T-helper 1 cell treated with Interleukin-12 subunit alpha and Interleukin-12 subunit beta and Interleukin-4 antibody, amounts not matched to agents 30 μg/mL and 1 μg/mL, for 36 hours (primary cell): ENCODE data around the gene FLCN.
"Not testable (repeated sequence)": the region's sequence is repeated elsewhere in the genome, so short reads cannot be mapped to it uniquely, and the experiment has no call there.

Experiments
- H3K27ac Mint-ChIP-seq: one replicate; pipeline ENCODE4 v1.8.0; 2021; ENCODE audit warnings: mild to moderate bottlenecking, mixed read lengths
- H3K27me3 Mint-ChIP-seq: one replicate; pipeline ENCODE4 v1.8.0; 2021; ENCODE audit warnings: low read depth, mixed read lengths
- H3K36me3 Mint-ChIP-seq: one replicate; pipeline ENCODE4 v1.8.0; 2021; ENCODE audit warnings: low read depth, mixed read lengths
- H3K4me1 Mint-ChIP-seq: one replicate; pipeline ENCODE4 v1.8.0; 2021; ENCODE audit warnings: low read depth, mixed read lengths
- H3K4me3 Mint-ChIP-seq: one replicate; pipeline ENCODE4 v1.8.0; 2021; ENCODE audit warnings: mild to moderate bottlenecking, moderate library complexity, mixed read lengths
- H3K9me3 Mint-ChIP-seq: one replicate; pipeline ENCODE4 v1.8.0; 2021; ENCODE audit warnings: mixed read lengths

FLCN gene, protein sequence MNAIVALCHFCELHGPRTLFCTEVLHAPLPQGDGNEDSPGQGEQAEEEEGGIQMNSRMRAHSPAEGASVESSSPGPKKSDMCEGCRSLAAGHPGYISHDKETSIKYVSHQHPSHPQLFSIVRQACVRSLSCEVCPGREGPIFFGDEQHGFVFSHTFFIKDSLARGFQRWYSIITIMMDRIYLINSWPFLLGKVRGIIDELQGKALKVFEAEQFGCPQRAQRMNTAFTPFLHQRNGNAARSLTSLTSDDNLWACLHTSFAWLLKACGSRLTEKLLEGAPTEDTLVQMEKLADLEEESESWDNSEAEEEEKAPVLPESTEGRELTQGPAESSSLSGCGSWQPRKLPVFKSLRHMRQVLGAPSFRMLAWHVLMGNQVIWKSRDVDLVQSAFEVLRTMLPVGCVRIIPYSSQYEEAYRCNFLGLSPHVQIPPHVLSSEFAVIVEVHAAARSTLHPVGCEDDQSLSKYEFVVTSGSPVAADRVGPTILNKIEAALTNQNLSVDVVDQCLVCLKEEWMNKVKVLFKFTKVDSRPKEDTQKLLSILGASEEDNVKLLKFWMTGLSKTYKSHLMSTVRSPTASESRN

DNA sequence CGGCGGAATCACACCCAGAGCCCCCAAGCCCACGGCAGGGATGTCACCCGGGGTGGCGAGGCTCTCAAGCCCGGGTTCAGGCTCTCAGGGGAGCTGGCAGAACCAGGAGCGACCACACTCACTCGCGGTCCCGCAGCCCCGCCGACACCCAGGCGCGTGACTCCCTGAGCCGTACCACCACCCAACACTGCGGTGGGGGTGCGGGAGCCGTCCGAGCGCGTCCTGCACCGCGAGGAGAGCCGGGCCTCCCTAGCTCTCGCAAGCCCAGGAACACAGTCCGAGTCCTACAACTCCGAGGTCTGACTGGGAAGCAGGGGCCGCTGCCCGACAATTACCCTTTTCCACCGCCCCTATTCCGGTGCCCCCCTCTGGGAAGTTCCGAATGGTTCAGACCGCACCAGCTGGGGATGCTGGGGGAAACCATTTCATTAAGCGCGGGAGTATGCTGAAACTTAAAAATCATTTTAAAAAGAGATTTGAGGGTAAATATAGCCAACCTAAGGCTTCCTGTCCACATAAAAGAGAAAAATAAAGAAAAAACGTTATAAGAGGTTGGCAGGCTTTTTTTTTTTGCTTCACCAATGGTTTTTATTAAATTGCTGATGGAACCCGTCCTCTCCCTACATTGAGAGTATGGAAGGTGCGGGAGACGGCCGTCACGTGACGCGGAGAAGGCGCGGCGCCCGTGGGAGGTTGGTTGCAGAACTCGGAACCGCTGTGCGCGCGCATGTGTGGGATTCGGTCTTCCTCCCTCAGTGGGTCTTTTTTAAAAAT, at the start of gene FLCN:
Gene FLCN, minus strand, starts transcription at position 143 of the 774 bp plus-strand sequence. CDS start 9,031 bp downstream, outside the sequence.
- H3K4me3 Mint-ChIP-seq: peak within 1 kb of the TSS; percentile 96
- peak within 1 kb of the TSS; percentile 99 for H3K27ac Mint-ChIP-seq
- no peaks in the 10 kb centered on the region for H3K27me3 Mint-ChIP-seq
- peaks cover 21% of the 10 kb centered on the region for H3K4me1 Mint-ChIP-seq
- H3K36me3 Mint-ChIP-seq: peaks cover 6% of the 10 kb centered on the region
- no peaks in the 10 kb centered on the region for H3K9me3 Mint-ChIP-seq

DNA sequence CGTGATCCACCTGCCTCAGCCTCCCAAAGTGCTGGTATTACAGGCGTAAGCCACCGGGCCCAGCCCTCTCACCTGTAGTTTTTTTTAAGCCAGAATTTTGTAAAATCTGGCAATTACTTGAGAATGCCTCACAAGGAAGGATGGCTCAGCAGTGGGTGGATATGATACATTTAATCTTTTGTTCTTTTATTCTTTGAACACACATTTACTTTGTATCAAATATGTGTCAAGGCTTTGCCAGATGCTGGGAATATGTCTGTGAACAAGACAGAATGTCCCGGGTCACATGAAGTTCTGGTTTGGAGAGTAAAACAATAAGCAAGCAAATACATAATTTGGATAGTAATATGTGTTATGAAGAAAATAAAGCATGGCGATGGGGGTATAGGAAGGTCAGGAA, 49.0 kb upstream of the FLCN start:
- peaks cover 11% of the 10 kb centered on the region for H3K4me1 Mint-ChIP-seq
- H3K27ac Mint-ChIP-seq: no peak overlapping the region
- no peak overlapping the region for H3K4me3 Mint-ChIP-seq
- no peaks in the 10 kb centered on the region for H3K27me3 Mint-ChIP-seq
- no peaks in the 10 kb centered on the region for H3K9me3 Mint-ChIP-seq
- H3K36me3 Mint-ChIP-seq: no peaks in the 10 kb centered on the region

DNA sequence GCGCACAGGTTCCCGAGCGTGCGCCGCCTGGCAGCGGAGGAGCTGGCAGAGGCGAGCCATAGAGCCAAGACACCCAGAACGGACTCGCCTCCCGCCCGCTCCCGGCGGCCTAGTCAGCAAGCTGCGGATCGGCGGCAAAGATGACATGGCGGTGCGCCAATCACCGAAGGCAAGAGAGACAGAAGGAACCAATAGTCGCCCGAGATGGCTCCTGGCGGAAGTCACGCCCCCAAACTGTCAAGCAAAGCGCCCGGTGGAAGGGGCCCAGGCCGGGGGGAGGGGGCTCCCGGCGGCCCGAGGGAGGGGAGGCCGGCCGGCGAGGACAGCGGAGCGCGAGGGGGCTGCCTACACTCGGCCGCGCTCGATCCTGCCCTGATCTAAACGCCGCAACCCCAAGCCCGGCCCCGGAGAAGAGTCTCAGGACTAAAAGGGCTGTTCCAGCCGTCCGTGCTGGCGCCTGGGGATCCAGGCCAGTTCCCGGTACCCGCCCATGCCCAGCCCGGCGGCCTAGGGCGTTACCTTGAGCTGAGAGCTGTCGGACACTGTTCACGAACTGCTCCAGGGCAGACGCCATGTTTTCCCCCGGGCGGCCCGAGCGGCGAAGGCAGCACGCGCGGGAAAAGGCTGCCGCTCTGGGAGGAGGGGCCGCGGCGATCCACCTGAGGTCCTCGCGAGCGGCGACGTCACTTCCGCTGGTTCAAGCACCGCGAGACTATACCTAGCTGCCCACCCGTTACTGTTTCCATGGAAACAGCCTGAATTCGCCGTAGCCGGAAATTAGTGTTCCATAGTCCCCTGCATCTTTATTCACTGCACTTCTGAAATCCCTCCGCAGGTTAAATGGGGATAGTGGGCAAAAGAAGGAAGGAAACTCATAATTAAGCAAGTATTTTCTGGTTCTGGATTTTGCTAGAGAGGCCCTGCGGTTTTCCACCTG, 43.9 kb upstream of the FLCN start, which contains the start of gene COPS3:
Gene COPS3, minus strand, starts transcription at position 634 of the 937 bp plus-strand sequence. Its CDS starts 60 bp downstream, at position 574.
- H3K36me3 Mint-ChIP-seq: peaks cover 15% of the 10 kb centered on the region
- peaks cover 29% of the 10 kb centered on the region for H3K4me1 Mint-ChIP-seq
- H3K27ac Mint-ChIP-seq: peak within 1 kb of the TSS; percentile 86
- no peaks in the 10 kb centered on the region for H3K27me3 Mint-ChIP-seq
- no peaks in the 10 kb centered on the region for H3K9me3 Mint-ChIP-seq
- peak within 1 kb of the TSS; percentile 95 for H3K4me3 Mint-ChIP-seq

DNA sequence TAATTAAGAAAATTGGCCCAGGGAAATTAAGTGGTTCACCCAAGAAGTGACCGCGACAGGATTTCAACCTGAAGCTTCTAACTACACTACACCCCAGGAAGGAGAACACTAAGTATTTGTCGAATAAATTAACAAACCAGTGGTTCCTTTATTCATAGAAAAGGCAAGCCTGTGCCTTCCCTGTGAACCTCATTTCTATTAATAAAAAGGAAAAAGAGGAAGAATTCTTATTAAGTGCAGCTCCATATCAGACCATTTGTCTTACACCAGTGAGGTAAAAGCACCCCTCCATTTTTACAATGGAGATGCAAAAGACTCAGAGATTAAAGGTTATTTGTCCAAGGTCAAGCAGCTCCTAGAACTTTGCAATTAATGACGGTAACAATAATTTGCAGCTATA, 42.3 kb upstream of the FLCN start:
- Mint-ChIP-seq H3K9me3 (no peaks in the 10 kb centered on the region), H3K27me3 (no peaks in the 10 kb centered on the region), H3K36me3 (peaks cover 19% of the 10 kb centered on the region), H3K4me1 (peaks cover 31% of the 10 kb centered on the region), H3K4me3 (peak overlapping the region; percentile 95), H3K27ac (peak overlapping the region; percentile 86)

DNA sequence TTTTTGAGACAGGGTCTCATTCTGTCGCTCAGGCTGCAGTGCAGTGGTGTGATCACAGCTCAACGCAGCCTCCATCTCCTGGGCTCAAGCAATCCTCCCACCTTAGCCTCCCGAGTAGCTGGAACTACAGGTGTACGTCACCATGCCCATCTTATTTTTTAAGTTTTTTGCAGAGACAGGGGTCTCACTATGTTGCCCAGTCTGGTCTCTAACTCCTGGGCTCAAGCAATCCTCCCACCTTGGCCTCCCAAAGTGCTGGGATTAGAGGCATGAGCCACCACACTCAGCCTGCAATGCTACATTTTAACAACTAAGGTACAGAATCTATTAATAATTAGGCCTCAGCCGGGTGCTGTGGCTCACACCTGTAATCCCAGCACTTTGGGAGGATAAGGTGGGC, 40.5 kb upstream of the FLCN start:
- Mint-ChIP-seq H3K4me1 (peaks cover 31% of the 10 kb centered on the region), H3K36me3 (peaks cover 19% of the 10 kb centered on the region)
- not testable (repeated sequence) for H3K9me3 Mint-ChIP-seq, H3K27me3 Mint-ChIP-seq, H3K27ac Mint-ChIP-seq, H3K4me3 Mint-ChIP-seq

DNA sequence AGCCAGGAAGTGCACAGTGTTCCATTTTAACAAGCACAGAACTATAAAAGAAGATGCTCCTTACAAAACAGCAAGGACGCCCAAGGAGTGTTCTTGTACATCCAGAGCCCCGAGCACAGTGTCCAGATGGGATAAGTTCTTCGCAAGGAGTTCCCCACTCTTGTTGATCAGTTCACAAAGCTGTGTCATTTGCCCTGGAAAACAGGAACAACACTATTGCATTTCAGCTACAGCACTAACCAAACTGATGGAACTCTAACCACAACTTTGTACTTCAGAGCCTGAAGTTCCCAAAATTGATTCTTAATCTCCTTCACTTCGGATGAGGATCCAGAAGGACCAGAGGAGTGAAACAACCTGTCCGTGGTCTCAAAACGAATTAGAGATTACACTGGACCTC, 39.0 kb upstream of the FLCN start:
- no peaks in the 10 kb centered on the region for H3K9me3 Mint-ChIP-seq
- H3K27ac Mint-ChIP-seq: no peak overlapping the region
- H3K27me3 Mint-ChIP-seq: no peaks in the 10 kb centered on the region
- H3K36me3 Mint-ChIP-seq: peaks cover 19% of the 10 kb centered on the region
- H3K4me1 Mint-ChIP-seq: peaks cover 20% of the 10 kb centered on the region
- H3K4me3 Mint-ChIP-seq: no peak overlapping the region

DNA sequence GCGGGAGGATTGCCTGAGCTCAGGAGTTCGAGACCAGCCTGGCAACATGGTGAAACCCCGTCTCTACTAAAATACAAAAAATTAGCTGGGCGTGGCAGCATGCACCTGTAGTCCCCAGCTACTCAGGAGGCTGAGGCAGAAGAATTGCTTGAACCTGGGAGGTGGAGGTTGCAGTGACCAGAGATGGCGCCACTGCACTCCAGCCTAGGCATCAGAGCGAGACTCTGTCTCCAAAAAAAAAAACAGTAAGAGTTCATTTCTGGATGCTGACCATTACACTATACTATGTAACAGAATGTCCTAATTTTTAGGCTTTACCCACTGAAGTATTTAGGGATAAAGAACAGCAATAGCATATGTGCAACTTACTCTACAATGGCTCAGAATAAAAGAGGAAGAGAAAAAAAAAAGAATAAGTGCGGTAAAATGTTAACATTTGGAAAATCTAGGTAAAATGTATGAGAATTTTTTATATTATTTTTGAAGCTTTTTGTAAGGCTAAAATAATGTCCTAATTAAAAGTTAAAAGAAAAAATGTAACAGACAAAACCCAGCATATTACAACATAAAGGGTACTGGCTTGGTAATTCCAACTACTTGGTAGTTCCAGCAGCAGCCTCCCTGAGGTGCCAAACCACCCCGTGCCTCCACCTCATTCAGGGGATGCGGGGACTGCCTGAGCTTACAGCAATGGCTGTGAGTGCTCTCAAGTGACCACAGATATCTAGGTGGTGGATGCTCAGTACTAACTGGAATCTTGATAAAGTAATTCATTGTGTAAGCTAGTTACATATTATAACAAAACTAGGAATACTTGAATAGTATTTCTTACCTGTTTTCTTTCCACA, 33.2 kb upstream of the FLCN start:
- Mint-ChIP-seq H3K36me3 (peaks cover 15% of the 10 kb centered on the region), H3K4me1 (peaks cover 2% of the 10 kb centered on the region)

DNA sequence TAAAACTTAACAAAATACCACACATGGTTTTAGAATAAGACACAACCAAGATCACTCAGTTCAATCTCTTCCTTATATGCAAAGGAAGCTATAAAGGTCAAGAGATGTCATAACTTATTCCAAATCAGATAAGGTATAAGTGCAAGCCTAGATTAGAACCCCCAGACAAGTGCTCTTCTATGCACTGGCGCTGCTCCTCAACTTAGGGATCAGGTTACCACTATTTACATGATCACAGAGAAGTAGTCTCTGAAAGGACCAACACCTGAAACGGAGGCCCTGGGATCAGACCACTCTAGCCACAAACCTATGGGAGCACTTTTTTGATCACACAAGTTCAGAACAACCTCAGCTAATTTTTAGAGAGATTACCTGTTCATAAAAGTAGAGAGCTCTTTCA, 27.5 kb upstream of the FLCN start:
- peaks cover 32% of the 10 kb centered on the region for H3K36me3 Mint-ChIP-seq
- H3K27ac Mint-ChIP-seq: no peak overlapping the region
- H3K9me3 Mint-ChIP-seq: no peaks in the 10 kb centered on the region

More for the DNA sequence above, 33.2 kb upstream of the FLCN start:
- H3K27ac Mint-ChIP-seq: no peak overlapping the region
- no peak overlapping the region for H3K4me3 Mint-ChIP-seq
- H3K9me3 Mint-ChIP-seq: no peaks in the 10 kb centered on the region
- no peaks in the 10 kb centered on the region for H3K27me3 Mint-ChIP-seq

DNA sequence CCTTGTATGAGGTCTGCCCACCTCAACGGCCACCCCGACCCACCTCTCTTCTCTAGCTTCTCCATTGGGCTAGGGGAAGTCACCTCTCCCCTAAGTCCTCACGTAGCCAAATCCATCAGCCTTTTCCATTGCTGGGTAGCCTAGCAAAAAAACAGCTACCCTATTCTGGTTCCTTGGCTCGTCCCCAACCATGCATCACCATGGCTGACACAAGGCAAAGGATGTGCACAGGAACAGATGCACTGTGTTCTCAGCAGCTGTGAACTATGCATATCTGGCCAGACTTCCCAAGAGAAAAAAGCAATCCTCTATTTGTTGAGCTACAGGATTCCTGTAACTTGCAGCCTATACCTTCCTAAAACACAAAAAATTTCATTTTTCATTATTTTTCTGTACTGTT, 22.0 kb upstream of the FLCN start:
- peak overlapping the region; percentile 4 for H3K27ac Mint-ChIP-seq
- H3K4me3 Mint-ChIP-seq: no peak overlapping the region
- peaks cover 45% of the 10 kb centered on the region for H3K36me3 Mint-ChIP-seq
- H3K4me1 Mint-ChIP-seq: no peaks in the 10 kb centered on the region
- H3K9me3 Mint-ChIP-seq: no peaks in the 10 kb centered on the region
- H3K27me3 Mint-ChIP-seq: no peaks in the 10 kb centered on the region

More for the DNA sequence above, 27.5 kb upstream of the FLCN start:
- Mint-ChIP-seq H3K4me1 (no peaks in the 10 kb centered on the region), H3K27me3 (no peaks in the 10 kb centered on the region), H3K4me3 (no peak overlapping the region)

DNA sequence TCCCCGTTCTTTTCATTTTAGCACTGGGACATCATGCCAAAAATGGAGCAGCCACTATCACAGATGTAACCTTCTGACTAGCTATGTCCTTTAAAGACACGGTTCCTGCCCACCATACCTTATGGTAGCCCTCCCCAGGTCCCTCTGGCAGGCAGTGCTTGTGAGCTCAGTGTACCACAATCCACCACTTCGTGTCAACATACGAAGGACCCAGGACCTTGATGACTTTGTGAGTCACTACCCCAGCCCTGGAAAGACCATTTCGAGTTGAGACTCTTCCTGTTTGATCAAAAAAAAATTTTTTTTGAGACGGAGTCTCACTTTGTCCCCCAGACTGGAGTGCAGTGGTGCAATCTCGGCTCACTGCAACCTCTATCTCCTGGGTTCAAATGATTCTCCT, 21.0 kb upstream of the FLCN start:
- Mint-ChIP-seq H3K27me3 (no peaks in the 10 kb centered on the region), H3K36me3 (peaks cover 46% of the 10 kb centered on the region), H3K9me3 (no peaks in the 10 kb centered on the region), H3K27ac (no peak overlapping the region), H3K4me1 (peaks cover 2% of the 10 kb centered on the region), H3K4me3 (no peak overlapping the region)

DNA sequence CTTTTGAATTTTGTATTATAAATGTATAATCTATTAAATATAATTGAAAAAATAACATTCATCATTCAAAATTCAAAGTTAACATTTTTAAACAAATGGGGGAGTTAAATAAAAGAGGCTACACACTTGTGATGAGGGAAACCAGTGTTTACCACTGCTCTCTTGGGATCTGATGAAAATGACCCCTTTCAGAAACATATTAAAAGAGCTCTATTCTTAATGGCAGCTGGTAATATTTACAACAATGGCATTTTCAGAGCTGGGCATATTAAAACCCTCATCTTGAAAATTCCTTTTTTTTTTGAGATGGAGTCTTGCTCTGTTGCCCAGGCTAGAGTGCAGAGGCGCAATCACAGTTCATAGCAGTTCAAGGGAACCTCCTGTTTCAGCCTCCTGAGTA, 19.3 kb upstream of the FLCN start:
- Mint-ChIP-seq H3K4me1 (peaks cover 5% of the 10 kb centered on the region), H3K27ac (no peak overlapping the region), H3K4me3 (no peak overlapping the region), H3K36me3 (peaks cover 46% of the 10 kb centered on the region), H3K27me3 (no peaks in the 10 kb centered on the region), H3K9me3 (no peaks in the 10 kb centered on the region)

DNA sequence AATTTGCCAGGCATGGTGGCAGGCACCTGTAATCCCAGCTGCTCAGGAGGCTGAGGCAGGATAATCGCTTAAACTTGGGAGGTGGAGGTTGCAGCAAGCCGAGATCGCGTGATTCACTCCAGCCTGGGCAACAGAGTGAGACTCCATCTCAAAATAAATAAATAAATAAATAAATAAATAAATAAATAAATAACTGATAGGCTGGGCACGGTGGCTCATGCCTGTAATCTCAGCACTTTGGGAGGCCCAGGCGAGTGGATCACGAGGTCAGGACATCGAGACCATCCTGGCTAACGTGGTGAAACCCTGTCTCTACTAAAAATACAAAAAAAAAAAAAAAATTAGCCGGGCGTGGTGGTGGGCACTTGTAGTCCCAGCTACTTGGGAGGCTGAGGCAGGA, 18.7 kb upstream of the FLCN start:
- H3K27ac Mint-ChIP-seq, H3K4me3 Mint-ChIP-seq, H3K4me1 Mint-ChIP-seq, H3K9me3 Mint-ChIP-seq, H3K27me3 Mint-ChIP-seq: not testable (repeated sequence)
- H3K36me3 Mint-ChIP-seq: peaks cover 43% of the 10 kb centered on the region

DNA sequence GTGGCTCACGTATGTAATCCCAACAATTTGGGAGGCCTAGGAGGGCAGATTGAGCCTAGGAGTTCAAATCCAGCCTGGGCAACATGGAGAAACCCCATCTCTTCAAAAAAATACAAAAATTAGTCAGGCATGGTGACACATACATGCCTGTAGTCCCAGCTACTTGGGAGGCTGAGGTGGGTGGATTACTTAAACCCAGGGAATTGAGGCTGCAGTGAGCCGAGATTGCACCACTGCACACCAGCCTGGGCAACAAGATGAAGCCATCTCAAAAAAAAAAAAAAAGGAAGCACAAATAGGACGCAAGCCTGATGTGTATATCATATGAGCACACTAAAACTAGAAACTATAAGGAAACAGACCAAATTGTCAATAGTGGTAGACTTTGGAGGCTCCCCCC, 17.1 kb upstream of the FLCN start:
- Mint-ChIP-seq H3K27ac (no peak overlapping the region), H3K4me3 (no peak overlapping the region), H3K9me3 (no peaks in the 10 kb centered on the region), H3K27me3 (no peaks in the 10 kb centered on the region), H3K36me3 (peaks cover 38% of the 10 kb centered on the region), H3K4me1 (peaks cover 5% of the 10 kb centered on the region)
